HS-5 (cell line): ENCODE measurements around the gene MPV17L2.
"Not testable (repeated sequence)": the region's sequence is repeated elsewhere in the genome, so short reads cannot be mapped to it uniquely, and the experiment has no call there.

Experiments used
- DNase-seq: peaks from one replicate; pipeline ENCODE4 v3.0.0-alpha.2; 2012; ENCODE audit warnings: low read depth

Gene MPV17L2

GRCh38 chr19:18192673-18193387 lies at the start of gene MPV17L2:
Gene MPV17L2 (plus strand): TSS chr19:18193218. CDS start chr19:18193282, 64 bp downstream.
- peak; percentile 99 for DNase-seq

GRCh38 chr19:18143902-18144301 lies 49.1 kb upstream of the MPV17L2 start:
- DNase-seq = no peak

GRCh38 chr19:18144361-18144760 lies 48.7 kb upstream of the MPV17L2 start:
- no peak for DNase-seq

- no peak for DNase-seq
Measured at GRCh38 chr19:18144906-18145305, 48.1 kb upstream of the MPV17L2 start.

- DNase-seq = no peak
Measured at GRCh38 chr19:18145391-18145999, 47.5 kb upstream of the MPV17L2 start.

GRCh38 chr19:18147396-18147795 lies 45.6 kb upstream of the MPV17L2 start:
- DNase-seq = no peak

GRCh38 chr19:18149596-18149975 lies 43.4 kb upstream of the MPV17L2 start:
- no peak for DNase-seq

GRCh38 chr19:18150776-18151624 lies 42.0 kb upstream of the MPV17L2 start:
- DNase-seq = no peak

GRCh38 chr19:18152442-18152816 lies 40.6 kb upstream of the MPV17L2 start:
- peak; percentile 96 for DNase-seq

GRCh38 chr19:18152817-18153555 lies 40.0 kb upstream of the MPV17L2 start, which contains the start of gene PIK3R2:
Gene PIK3R2 (plus strand): TSS chr19:18153163. CDS start chr19:18155880, 2,717 bp downstream.
- DNase-seq = peak; percentile 96

GRCh38 chr19:18153556-18154134 lies 39.4 kb upstream of the MPV17L2 start:
- DNase-seq = no peak

GRCh38 chr19:18155095-18156087 lies 37.6 kb upstream of the MPV17L2 start:
- DNase-seq = no peak

GRCh38 chr19:18156268-18156667 lies 36.8 kb upstream of the MPV17L2 start:
- no peak for DNase-seq

- DNase-seq = no peak
Measured at GRCh38 chr19:18156841-18157464, 36.1 kb upstream of the MPV17L2 start.

- DNase-seq = no peak
Measured at GRCh38 chr19:18157465-18158063, 35.5 kb upstream of the MPV17L2 start.

GRCh38 chr19:18158467-18158866 lies 34.6 kb upstream of the MPV17L2 start:
- no peak for DNase-seq

- DNase-seq = not testable (repeated sequence)
Measured at GRCh38 chr19:18159059-18159616, 33.9 kb upstream of the MPV17L2 start.

- no peak for DNase-seq
Measured at GRCh38 chr19:18159810-18160209, 33.2 kb upstream of the MPV17L2 start.

- no peak for DNase-seq
Measured at GRCh38 chr19:18160493-18160970, 32.5 kb upstream of the MPV17L2 start.
